HCT116 (cell line): ENCODE data around the gene ENPP3. TPM values are rescaled to one million over a fixed set of nuclear protein-coding genes. Genes with fewer than 3 reads are reported as not detected.

Experiments used
- ATAC-seq: fragments of 200-7000 bp; cut with Tn5 transposase; 2 replicates; pipeline ENCODE4 v1.9.1; 2020; ENCODE audit warnings: mild to moderate bottlenecking, moderate library complexity
- BruUV-seq: library from RNA; stranded (reverse); fragments of 400-500 nt; replicated peaks from 2 replicates; lab custom pipeline; 2021; lab: Mats Ljungman, UMichigan
- CTCF ChIA-PET: fragments of 300-600 bp; sonication (Branson Sonifier 250); formaldehyde crosslinking; loops from one replicate; lab custom pipeline; 2021; ENCODE audit warnings: antibody characterized with exemption; lab: Charles Lee
- POLR2A ChIA-PET: fragments of 300-600, 350-600 bp; sonication (Branson Sonifier 250); formaldehyde crosslinking; loops from one replicate; lab custom pipeline; 2021; ENCODE audit warnings: antibody characterized with exemption; lab: Charles Lee
- RAD21 ChIA-PET, 2 experiments: fragments of 300-600 bp; sonication (Branson Sonifier 250); formaldehyde crosslinking; loops; one replicate each; lab custom pipeline; 2023; ENCODE audit warnings: low total read pairs in 2 of 2; ENCODE audit not compliant: uncharacterized antibody in 2 of 2, unreplicated experiment in 2 of 2, low non-redundant PET in 1 of 2; lab: Charles Lee
- DNase-seq: peaks from one replicate; pipeline ENCODE4 v3.0.0-alpha.2; 2010; ENCODE audit warnings: low read depth, low spot score
- H2AFZ ChIP-seq: fragments of 200-600 bp; shearing (Covaris generic), sonication (generic); 2 replicates; pipeline ENCODE4 v1.6.1; 2017; ENCODE audit warnings: low read depth, mixed run types, mixed read lengths, antibody characterized with exemption, low read length; ENCODE audit not compliant: poor library complexity, severe bottlenecking
- H3K27ac ChIP-seq: 2 replicates; pipeline ENCODE4 v1.5.1; 2012; ENCODE audit warnings: low read depth, low read length
- H3K27me3 ChIP-seq: fragments of 200-600 bp; sonication (generic); 2 replicates; pipeline ENCODE4 v1.6.1; 2016; ENCODE audit warnings: mixed run types, low read length, mixed read lengths; ENCODE audit not compliant: insufficient read depth
- H3K36me3 ChIP-seq, 2 experiments: fragments of 200-500 bp in 1 of 2; fragments of 200-600 bp in 1 of 2; sonication (Bioruptor generic) in 1 of 2; sonication (generic) in 1 of 2; 2 replicates each; pipeline versions ENCODE4 v1.5.1 to v1.6.1; 2014 to 2016; ENCODE audit warnings: low read length in 2 of 2, inconsistent platforms in 1 of 2, mixed read lengths in 1 of 2, mixed run types in 1 of 2; ENCODE audit not compliant: insufficient read depth in 2 of 2, control insufficient read depth in 1 of 2
- H3K4me1 ChIP-seq, 2 experiments: fragments of 200-600 bp in 1 of 2; sonication (generic) in 1 of 2; 2 replicates each; pipeline versions ENCODE4 v1.5.1 to v1.6.1; 2012 to 2017; ENCODE audit warnings: low read length in 2 of 2, inconsistent platforms in 1 of 2, mild to moderate bottlenecking in 1 of 2, mixed read lengths in 1 of 2, mixed run types in 1 of 2, moderate library complexity in 1 of 2; ENCODE audit not compliant: insufficient read depth in 2 of 2, control insufficient read depth in 1 of 2
- H3K4me2 ChIP-seq: fragments of 200-600 bp; sonication (generic); 2 replicates; pipeline ENCODE4 v1.6.1; 2017; ENCODE audit warnings: mixed run types, low read length, mixed read lengths
- H3K4me3 ChIP-seq, 2 experiments: fragments of 200-600 bp in 1 of 2; sonication (generic) in 1 of 2; replicated peaks in 1 of 2; 2 replicates each; pipeline ENCODE4 v1.5.1; 2011 to 2016; ENCODE audit warnings: low read length in 2 of 2, control low read depth in 1 of 2, low read depth in 1 of 2, mild to moderate bottlenecking in 1 of 2, mixed read lengths in 1 of 2, mixed run types in 1 of 2
- H3K79me2 ChIP-seq: fragments of 200-600 bp; sonication (generic); 2 replicates; pipeline ENCODE4 v1.6.1; 2017; ENCODE audit warnings: mild to moderate bottlenecking, mixed run types, low read length, moderate library complexity, mixed read lengths; ENCODE audit not compliant: insufficient read depth
- H3K9ac ChIP-seq: fragments of 200-600 bp; sonication (generic); 2 replicates; pipeline ENCODE4 v1.6.1; 2016; ENCODE audit warnings: low read length, mixed read lengths
- H3K9me2 ChIP-seq: fragments of 200-600 bp; sonication (generic), shearing (Covaris generic); 2 replicates; pipeline ENCODE4 v1.6.1; 2017; ENCODE audit warnings: mixed run types, mild to moderate bottlenecking, moderate library complexity; ENCODE audit not compliant: insufficient read depth
- H3K9me3 ChIP-seq, 2 experiments: fragments of 200-500 bp in 1 of 2; fragments of 200-600 bp in 1 of 2; sonication (Bioruptor generic) in 1 of 2; sonication (generic) in 1 of 2; 2 replicates each; pipeline ENCODE4 v1.6.1; 2014 to 2017; ENCODE audit warnings: low read length in 2 of 2, mixed read lengths in 2 of 2, inconsistent platforms in 1 of 2, low read depth in 1 of 2, mild to moderate bottlenecking in 1 of 2, mixed run types in 1 of 2, moderate library complexity in 1 of 2; ENCODE audit not compliant: control insufficient read depth in 1 of 2, insufficient read depth in 1 of 2
- H4K20me1 ChIP-seq: fragments of 200-600 bp; sonication (generic), shearing (Covaris generic); 2 replicates; pipeline ENCODE4 v1.6.1; 2017; ENCODE audit warnings: mixed run types, mild to moderate bottlenecking, moderate library complexity; ENCODE audit not compliant: insufficient read depth
- CBX3 ChIP-seq: IDR thresholded peaks from 2 replicates; pipeline ENCODE4 v1.6.1; 2012; ENCODE audit warnings: low read depth
- CEBPB ChIP-seq: IDR thresholded peaks from 2 replicates; pipeline ENCODE4 v1.6.1; 2012; ENCODE audit warnings: low read depth
- EGR1 ChIP-seq: IDR thresholded peaks from 2 replicates; pipeline ENCODE4 v1.6.1; 2012; ENCODE audit warnings: low read depth
- ELF1 ChIP-seq: IDR thresholded peaks from 2 replicates; pipeline ENCODE4 v1.6.1; 2012; ENCODE audit warnings: low read depth, borderline replicate concordance
- EZH2 ChIP-seq: fragments of 200-600 bp; sonication (generic); IDR thresholded peaks from 2 replicates; pipeline ENCODE4 v1.6.1; 2017; ENCODE audit warnings: antibody characterized with exemption, mixed run types
- EZH2phosphoT487 ChIP-seq: fragments of 200-600 bp; IDR thresholded peaks from 2 replicates; pipeline ENCODE4 v1.6.1; 2018; ENCODE audit warnings: antibody characterized with exemption, borderline replicate concordance
- POLR2AphosphoS5 ChIP-seq: IDR thresholded peaks from 2 replicates; pipeline ENCODE4 v1.6.1; 2011; ENCODE audit warnings: mild to moderate bottlenecking, low read depth, low read length, moderate library complexity
- RAD21 ChIP-seq: IDR thresholded peaks from 2 replicates; pipeline ENCODE4 v1.6.1; 2012; ENCODE audit warnings: low read depth, mild to moderate bottlenecking
- SP1 ChIP-seq: IDR thresholded peaks from 2 replicates; pipeline ENCODE4 v1.6.1; 2012; ENCODE audit warnings: low read depth
- SRF ChIP-seq: IDR thresholded peaks from 2 replicates; pipeline ENCODE4 v1.6.1; 2012; ENCODE audit warnings: low read depth
- TCF7L2 ChIP-seq: IDR thresholded peaks from 2 replicates; pipeline ENCODE4 v1.7.0; 2011; ENCODE audit warnings: borderline replicate concordance, inconsistent platforms; ENCODE audit not compliant: insufficient read depth, insufficient read length; ENCODE audit errors: extremely low read depth
- ZFX ChIP-seq: fragments of 450-650 bp; IDR thresholded peaks from 2 replicates; pipeline ENCODE4 v1.6.1; 2017
- intact Hi-C: fragments of 100-400 bp; cut with micrococcal nuclease; formaldehyde crosslinking; loops from 2 replicates; pipeline ENCODE4 v1.10.0; 2022
- total RNA-seq: library from RNA; stranded (reverse); gene quantifications from one replicate; pipeline ENCODE4 v1.2.1, GENCODE V29; 2021; ENCODE audit not compliant: unreplicated experiment
- TF ChIP-seq, protein P1 (sequence below): IDR thresholded peaks from 2 replicates; pipeline ENCODE4 v1.6.1; 2012
- TF ChIP-seq, protein P2 (sequence below): IDR thresholded peaks from 2 replicates; pipeline ENCODE4 v1.6.1; 2012; ENCODE audit warnings: low read depth
- TF ChIP-seq, protein P3 (sequence below): IDR thresholded peaks from 2 replicates; pipeline ENCODE4 v1.6.1; 2012
- TF ChIP-seq, protein P4 (sequence below), 3 experiments: fragments of 200-600 bp in 1 of 3; sonication (generic) in 1 of 3; IDR thresholded peaks in 2 of 3; conservative IDR thresholded peaks in 1 of 3; 2 replicates each; pipeline ENCODE4 v1.5.1; 2012 to 2017; ENCODE audit warnings: low read depth in 2 of 3, low read length in 2 of 3, antibody characterized with exemption in 1 of 3, borderline replicate concordance in 1 of 3, control low read depth in 1 of 3, mild to moderate bottlenecking in 1 of 3, mixed read lengths in 1 of 3, mixed run types in 1 of 3, moderate library complexity in 1 of 3; ENCODE audit not compliant: insufficient read depth in 1 of 3

Gene ENPP3
- total RNA-seq, 1 experiment from 2014 or later, result 0.15 TPM

DNA sequence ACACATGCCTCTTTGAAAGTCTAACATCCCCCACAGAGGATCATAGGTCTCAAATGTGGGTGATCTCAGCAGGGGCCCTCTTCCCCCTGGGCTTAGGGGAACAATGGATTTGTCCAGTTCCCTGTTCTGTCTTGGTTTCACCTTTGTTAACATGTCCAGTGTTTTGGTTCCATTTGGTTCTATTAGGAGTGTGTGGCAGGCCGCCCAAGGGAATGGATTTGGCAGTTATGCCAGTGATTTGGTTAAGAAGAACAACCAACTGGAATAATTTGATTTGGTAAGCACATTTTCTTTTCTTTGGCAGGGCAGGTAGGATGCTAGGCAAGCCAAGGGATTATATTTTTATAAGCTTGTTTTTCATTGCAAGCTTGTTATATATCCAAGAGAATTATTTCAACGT, 142.2 kb downstream of the ENPP3 start:
- Histone ChIP-seq H2AFZ (no peak overlapping the region), H3K9ac (no peak overlapping the region), H3K79me2 (no peaks in the 10 kb centered on the region), H3K27ac (no peak overlapping the region), H4K20me1 (no peaks in the 10 kb centered on the region), H3K9me2 (no peaks in the 10 kb centered on the region), H3K4me3 (no peak overlapping the region), H3K9me3 (no peaks in the 10 kb centered on the region), H3K27me3 (no peaks in the 10 kb centered on the region), H3K36me3 (no peaks in the 10 kb centered on the region), H3K4me1 (no peaks in the 10 kb centered on the region), H3K4me2 (no peak overlapping the region)
- no peak for ATAC-seq
- ChIA-PET POLR2A (no interaction called here), RAD21 (no interaction called here), CTCF (no interaction called here)
- intact Hi-C loops, result no loop called here
- no peak for DNase-seq
- no peak for TF ChIP-seq SP1
- TF ChIP-seq, protein P1, sequence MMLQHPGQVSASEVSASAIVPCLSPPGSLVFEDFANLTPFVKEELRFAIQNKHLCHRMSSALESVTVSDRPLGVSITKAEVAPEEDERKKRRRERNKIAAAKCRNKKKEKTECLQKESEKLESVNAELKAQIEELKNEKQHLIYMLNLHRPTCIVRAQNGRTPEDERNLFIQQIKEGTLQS, result no peak
- TF ChIP-seq TCF7L2, result no peak
- TF ChIP-seq SRF, result no peak
- TF ChIP-seq EGR1, result no peak
- no peak for TF ChIP-seq CEBPB
- TF ChIP-seq EZH2phosphoT487, result no peak
- TF ChIP-seq ZFX, result no peak
- TF ChIP-seq ELF1, result no peak
- TF ChIP-seq, protein P2, sequence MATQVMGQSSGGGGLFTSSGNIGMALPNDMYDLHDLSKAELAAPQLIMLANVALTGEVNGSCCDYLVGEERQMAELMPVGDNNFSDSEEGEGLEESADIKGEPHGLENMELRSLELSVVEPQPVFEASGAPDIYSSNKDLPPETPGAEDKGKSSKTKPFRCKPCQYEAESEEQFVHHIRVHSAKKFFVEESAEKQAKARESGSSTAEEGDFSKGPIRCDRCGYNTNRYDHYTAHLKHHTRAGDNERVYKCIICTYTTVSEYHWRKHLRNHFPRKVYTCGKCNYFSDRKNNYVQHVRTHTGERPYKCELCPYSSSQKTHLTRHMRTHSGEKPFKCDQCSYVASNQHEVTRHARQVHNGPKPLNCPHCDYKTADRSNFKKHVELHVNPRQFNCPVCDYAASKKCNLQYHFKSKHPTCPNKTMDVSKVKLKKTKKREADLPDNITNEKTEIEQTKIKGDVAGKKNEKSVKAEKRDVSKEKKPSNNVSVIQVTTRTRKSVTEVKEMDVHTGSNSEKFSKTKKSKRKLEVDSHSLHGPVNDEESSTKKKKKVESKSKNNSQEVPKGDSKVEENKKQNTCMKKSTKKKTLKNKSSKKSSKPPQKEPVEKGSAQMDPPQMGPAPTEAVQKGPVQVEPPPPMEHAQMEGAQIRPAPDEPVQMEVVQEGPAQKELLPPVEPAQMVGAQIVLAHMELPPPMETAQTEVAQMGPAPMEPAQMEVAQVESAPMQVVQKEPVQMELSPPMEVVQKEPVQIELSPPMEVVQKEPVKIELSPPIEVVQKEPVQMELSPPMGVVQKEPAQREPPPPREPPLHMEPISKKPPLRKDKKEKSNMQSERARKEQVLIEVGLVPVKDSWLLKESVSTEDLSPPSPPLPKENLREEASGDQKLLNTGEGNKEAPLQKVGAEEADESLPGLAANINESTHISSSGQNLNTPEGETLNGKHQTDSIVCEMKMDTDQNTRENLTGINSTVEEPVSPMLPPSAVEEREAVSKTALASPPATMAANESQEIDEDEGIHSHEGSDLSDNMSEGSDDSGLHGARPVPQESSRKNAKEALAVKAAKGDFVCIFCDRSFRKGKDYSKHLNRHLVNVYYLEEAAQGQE, result no peak
- no peak for TF ChIP-seq EZH2
- TF ChIP-seq, protein P3, sequence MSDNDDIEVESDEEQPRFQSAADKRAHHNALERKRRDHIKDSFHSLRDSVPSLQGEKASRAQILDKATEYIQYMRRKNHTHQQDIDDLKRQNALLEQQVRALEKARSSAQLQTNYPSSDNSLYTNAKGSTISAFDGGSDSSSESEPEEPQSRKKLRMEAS, result no peak
- no peak for TF ChIP-seq RAD21
- no peak for TF ChIP-seq CBX3
- TF ChIP-seq, protein P4, sequence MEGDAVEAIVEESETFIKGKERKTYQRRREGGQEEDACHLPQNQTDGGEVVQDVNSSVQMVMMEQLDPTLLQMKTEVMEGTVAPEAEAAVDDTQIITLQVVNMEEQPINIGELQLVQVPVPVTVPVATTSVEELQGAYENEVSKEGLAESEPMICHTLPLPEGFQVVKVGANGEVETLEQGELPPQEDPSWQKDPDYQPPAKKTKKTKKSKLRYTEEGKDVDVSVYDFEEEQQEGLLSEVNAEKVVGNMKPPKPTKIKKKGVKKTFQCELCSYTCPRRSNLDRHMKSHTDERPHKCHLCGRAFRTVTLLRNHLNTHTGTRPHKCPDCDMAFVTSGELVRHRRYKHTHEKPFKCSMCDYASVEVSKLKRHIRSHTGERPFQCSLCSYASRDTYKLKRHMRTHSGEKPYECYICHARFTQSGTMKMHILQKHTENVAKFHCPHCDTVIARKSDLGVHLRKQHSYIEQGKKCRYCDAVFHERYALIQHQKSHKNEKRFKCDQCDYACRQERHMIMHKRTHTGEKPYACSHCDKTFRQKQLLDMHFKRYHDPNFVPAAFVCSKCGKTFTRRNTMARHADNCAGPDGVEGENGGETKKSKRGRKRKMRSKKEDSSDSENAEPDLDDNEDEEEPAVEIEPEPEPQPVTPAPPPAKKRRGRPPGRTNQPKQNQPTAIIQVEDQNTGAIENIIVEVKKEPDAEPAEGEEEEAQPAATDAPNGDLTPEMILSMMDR (IDR thresholded peaks at IDR 0.05 in 2 of 3, conservative IDR thresholded peaks at IDR 0.05 in 1 of 3; ENCODE audit: borderline replicate concordance in 1 of 3, insufficient read depth in 1 of 3, low read depth in 2 of 3, low read length in 2 of 3), result no peak
- TF ChIP-seq POLR2AphosphoS5, result no peak
- no TSS peak for BruUV-seq
